ENCODE measurements around the gene THOC2. TPM values are rescaled to one million over a fixed set of nuclear protein-coding genes. Genes with fewer than 3 reads are reported as not detected.

Gene THOC2
- total and polyA plus RNA-seq, 7 donors: 18.5 to 25.9 (median 20.2) TPM

GRCh38 chrX:123755107-123755506 is 22.3 kb upstream of the THOC2 start:
- no peak overlapping the region for H3K27ac ChIP-seq
- intact Hi-C loops (cut with DNase I): no loop called here
- H3K36me3 ChIP-seq (ENCODE audit: insufficient read depth in 1 of 2, low read depth in 1 of 2): no peaks in the 10 kb centered on the region
- 73 to 77% (median 74%) methylated on average over 2 of the region's 2 CpGs for WGBS, 3 donors
- no peaks in the 10 kb centered on the region for H3K4me1 ChIP-seq
- no peaks in the 10 kb centered on the region for H3K9me3 ChIP-seq
- no peak for ATAC-seq
- DNase-seq: no peak
- no peak overlapping the region for H3K4me3 ChIP-seq
- no peak for TF ChIP-seq CTCF (IDR thresholded peaks at IDR 0.05)
- no peaks in the 10 kb centered on the region for H3K27me3 ChIP-seq (ENCODE audit: insufficient read depth in 3 of 3, low read length in 2 of 3)

GRCh38 chrX:123753656-123754350 is 21.0 kb upstream of the THOC2 start:
- Histone ChIP-seq H3K27me3 (ENCODE audit: insufficient read depth in 3 of 3, low read length in 2 of 3) (no peaks in the 10 kb centered on the region), H3K36me3 (ENCODE audit: insufficient read depth in 1 of 2, low read depth in 1 of 2) (no peaks in the 10 kb centered on the region), H3K9me3 (no peaks in the 10 kb centered on the region), H3K4me3 (no peak overlapping the region), H3K27ac (no peak overlapping the region), H3K4me1 (no peaks in the 10 kb centered on the region)
- DNase-seq: no peak
- intact Hi-C loops (cut with DNase I): no loop called here
- no peak for ATAC-seq
- no peak for TF ChIP-seq CTCF (IDR thresholded peaks at IDR 0.05)
- 78 to 92% (median 86%) methylated on average over 8 of the region's 8 CpGs for WGBS, 3 donors

GRCh38 chrX:123749643-123750042 is 16.8 kb upstream of the THOC2 start:
- 67 to 86% (median 78%) methylated on average over 2 of the region's 2 CpGs for WGBS, 3 donors
- DNase-seq: no peak

GRCh38 chrX:123745511-123745910 is 12.7 kb upstream of the THOC2 start:
- intact Hi-C loops (cut with DNase I): no loop called here
- Histone ChIP-seq H3K9me3 (no peaks in the 10 kb centered on the region), H3K4me1 (no peaks in the 10 kb centered on the region), H3K27ac (no peak overlapping the region), H3K27me3 (ENCODE audit: insufficient read depth in 3 of 3, low read length in 2 of 3) (no peaks in the 10 kb centered on the region), H3K4me3 (no peak overlapping the region), H3K36me3 (ENCODE audit: insufficient read depth in 1 of 2, low read depth in 1 of 2) (no peaks in the 10 kb centered on the region)
- 71 to 92% (median 83%) methylated on average over 3 of the region's 3 CpGs for WGBS, 3 donors
- TF ChIP-seq CTCF (IDR thresholded peaks at IDR 0.05): no peak
- DNase-seq (no peak), ATAC-seq (no peak)

More at GRCh38 chrX:123749643-123750042, 16.8 kb upstream of the THOC2 start:
- no peak overlapping the region for H3K27ac ChIP-seq
- no peaks in the 10 kb centered on the region for H3K27me3 ChIP-seq (ENCODE audit: insufficient read depth in 3 of 3, low read length in 2 of 3)
- no peak for ATAC-seq
- no peak overlapping the region for H3K4me3 ChIP-seq
- no peak for TF ChIP-seq CTCF (IDR thresholded peaks at IDR 0.05)
- H3K4me1 ChIP-seq: no peaks in the 10 kb centered on the region
- H3K36me3 ChIP-seq (ENCODE audit: insufficient read depth in 1 of 2, low read depth in 1 of 2): no peaks in the 10 kb centered on the region
- intact Hi-C loops (cut with DNase I): no loop called here
- H3K9me3 ChIP-seq: no peaks in the 10 kb centered on the region

- DNase-seq (no peak), ATAC-seq (no peak)
- WGBS, 3 donors: 88 to 98% (median 97%) methylated on average over 1 of the region's 1 CpG
- H3K36me3 ChIP-seq (ENCODE audit: insufficient read depth in 1 of 2, low read depth in 1 of 2): no peaks in the 10 kb centered on the region
- H3K4me3 ChIP-seq: no peak overlapping the region
- H3K4me1 ChIP-seq: no peaks in the 10 kb centered on the region
- no peak overlapping the region for H3K27ac ChIP-seq
- TF ChIP-seq CTCF (IDR thresholded peaks at IDR 0.05): no peak
- H3K9me3 ChIP-seq: no peaks in the 10 kb centered on the region
- intact Hi-C loops (cut with DNase I): no loop called here
- H3K27me3 ChIP-seq (ENCODE audit: insufficient read depth in 3 of 3, low read length in 2 of 3): no peaks in the 10 kb centered on the region
These were observed 10.5 kb upstream of the THOC2 start for GRCh38 chrX:123743312-123743711.
